Loucy (cell line): Measurements from ENCODE around the gene STAB2.

ENCODE experiments used
- EZH2phosphoT487 ChIP-seq: fragments of 200-600 bp; IDR thresholded peaks from 2 replicates; pipeline ENCODE4 v1.6.1; 2018; ENCODE audit warnings: antibody characterized with exemption, mild to moderate bottlenecking, moderate library complexity, borderline replicate concordance
- TF ChIP-seq, protein P1 (sequence below): fragments of 200-600 bp; sonication (generic); conservative IDR thresholded peaks from 2 replicates; pipeline ENCODE4 v1.5.1; 2014; ENCODE audit warnings: mild to moderate bottlenecking, antibody characterized with exemption, low read length

GRCh38 chr12:103672401-103673119, 85.5 kb downstream of the STAB2 start:
- TF ChIP-seq, protein P1, sequence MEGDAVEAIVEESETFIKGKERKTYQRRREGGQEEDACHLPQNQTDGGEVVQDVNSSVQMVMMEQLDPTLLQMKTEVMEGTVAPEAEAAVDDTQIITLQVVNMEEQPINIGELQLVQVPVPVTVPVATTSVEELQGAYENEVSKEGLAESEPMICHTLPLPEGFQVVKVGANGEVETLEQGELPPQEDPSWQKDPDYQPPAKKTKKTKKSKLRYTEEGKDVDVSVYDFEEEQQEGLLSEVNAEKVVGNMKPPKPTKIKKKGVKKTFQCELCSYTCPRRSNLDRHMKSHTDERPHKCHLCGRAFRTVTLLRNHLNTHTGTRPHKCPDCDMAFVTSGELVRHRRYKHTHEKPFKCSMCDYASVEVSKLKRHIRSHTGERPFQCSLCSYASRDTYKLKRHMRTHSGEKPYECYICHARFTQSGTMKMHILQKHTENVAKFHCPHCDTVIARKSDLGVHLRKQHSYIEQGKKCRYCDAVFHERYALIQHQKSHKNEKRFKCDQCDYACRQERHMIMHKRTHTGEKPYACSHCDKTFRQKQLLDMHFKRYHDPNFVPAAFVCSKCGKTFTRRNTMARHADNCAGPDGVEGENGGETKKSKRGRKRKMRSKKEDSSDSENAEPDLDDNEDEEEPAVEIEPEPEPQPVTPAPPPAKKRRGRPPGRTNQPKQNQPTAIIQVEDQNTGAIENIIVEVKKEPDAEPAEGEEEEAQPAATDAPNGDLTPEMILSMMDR = no peak
- no peak for TF ChIP-seq EZH2phosphoT487
